Measurements from ENCODE around the gene MICALL2. TPM values are rescaled to one million over a fixed set of nuclear protein-coding genes. Genes with fewer than 3 reads are reported as not detected.

The MICALL2 gene
- total and polyA plus RNA-seq, 8 donors = 8.3 to 93.6 (median 12.8) TPM

DNA sequence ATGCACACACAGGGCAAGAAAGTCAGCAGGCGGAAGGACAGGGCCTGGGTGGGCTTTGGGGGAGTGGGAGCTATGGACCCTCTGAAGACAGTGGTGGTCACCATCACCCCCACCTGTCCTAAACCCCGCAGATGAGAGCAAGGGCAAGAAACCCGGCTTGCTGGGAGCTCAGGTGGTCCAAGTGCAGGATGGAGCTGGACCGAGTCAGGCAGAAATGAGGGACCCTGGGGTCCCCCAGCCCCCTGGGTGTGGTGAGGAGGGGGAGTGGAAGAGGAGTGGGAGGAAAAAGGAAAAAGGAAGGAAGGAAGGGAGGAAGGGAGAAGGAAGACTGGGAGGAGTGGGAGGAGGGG, 54.8 kb downstream of the MICALL2 start:
- H3K4me1 ChIP-seq = no peaks in the 10 kb centered on the region
- H3K27ac ChIP-seq = no peak overlapping the region
- WGBS, 2 donors = 26 to 29% methylated on average over 4 of the region's 4 CpGs
- DNase-seq (no peak), ATAC-seq (no peak), FAIRE-seq (no peak)
- intact Hi-C loops (cut with DNase I) = loop anchor here in 1 of 3 donors (10.0 kb wide), 1 partner anchor 180 kb away; no protein-coding TSS in a partner anchor
- H3K36me3 ChIP-seq = no peaks in the 10 kb centered on the region
- H3K27me3 ChIP-seq = peaks cover 0 to 28% (median 4%) of the 10 kb centered on the region in 4 donors
- H3K4me3 ChIP-seq = no peak overlapping the region
- TF ChIP-seq, protein P1, sequence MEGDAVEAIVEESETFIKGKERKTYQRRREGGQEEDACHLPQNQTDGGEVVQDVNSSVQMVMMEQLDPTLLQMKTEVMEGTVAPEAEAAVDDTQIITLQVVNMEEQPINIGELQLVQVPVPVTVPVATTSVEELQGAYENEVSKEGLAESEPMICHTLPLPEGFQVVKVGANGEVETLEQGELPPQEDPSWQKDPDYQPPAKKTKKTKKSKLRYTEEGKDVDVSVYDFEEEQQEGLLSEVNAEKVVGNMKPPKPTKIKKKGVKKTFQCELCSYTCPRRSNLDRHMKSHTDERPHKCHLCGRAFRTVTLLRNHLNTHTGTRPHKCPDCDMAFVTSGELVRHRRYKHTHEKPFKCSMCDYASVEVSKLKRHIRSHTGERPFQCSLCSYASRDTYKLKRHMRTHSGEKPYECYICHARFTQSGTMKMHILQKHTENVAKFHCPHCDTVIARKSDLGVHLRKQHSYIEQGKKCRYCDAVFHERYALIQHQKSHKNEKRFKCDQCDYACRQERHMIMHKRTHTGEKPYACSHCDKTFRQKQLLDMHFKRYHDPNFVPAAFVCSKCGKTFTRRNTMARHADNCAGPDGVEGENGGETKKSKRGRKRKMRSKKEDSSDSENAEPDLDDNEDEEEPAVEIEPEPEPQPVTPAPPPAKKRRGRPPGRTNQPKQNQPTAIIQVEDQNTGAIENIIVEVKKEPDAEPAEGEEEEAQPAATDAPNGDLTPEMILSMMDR (IDR thresholded peaks at IDR 0.05) = no peak
- no peaks in the 10 kb centered on the region for H3K9me3 ChIP-seq

- Histone ChIP-seq H3K4me3 (no peak overlapping the region), H3K36me3 (no peaks in the 10 kb centered on the region), H3K27me3 (peaks cover 0 to 28% (median 4%) of the 10 kb centered on the region in 4 donors), H3K4me1 (no peaks in the 10 kb centered on the region), H3K9me3 (no peaks in the 10 kb centered on the region), H3K27ac (no peak overlapping the region)
- ATAC-seq = peak in 2 of 4 donors; percentile 16 to 20
- FAIRE-seq = no peak
- intact Hi-C loops (cut with DNase I) = loop anchor here in 1 of 3 donors (10.0 kb wide), 1 partner anchor 179 kb away; no protein-coding TSS in a partner anchor
- TF ChIP-seq, protein P1 (IDR thresholded peaks at IDR 0.05) = no peak
- DNase-seq = no peak
- 12% methylated on average over 41 of the region's 41 CpGs for WGBS, 2 donors
Measured at GRCh38 chr7:1403638-1404459, 55.4 kb downstream of the MICALL2 start.

GRCh38 chr7:1402791-1403637, 56.3 kb downstream of the MICALL2 start:
- WGBS, 2 donors = 39 to 44% methylated on average over 11 of the region's 11 CpGs
- H3K9me3 ChIP-seq = no peaks in the 10 kb centered on the region
- intact Hi-C loops (cut with DNase I) = loop anchor here in 1 of 3 donors (10.0 kb wide), 1 partner anchor 178 kb away; no protein-coding TSS in a partner anchor
- H3K27ac ChIP-seq = no peak overlapping the region
- no peak for FAIRE-seq
- no peak for DNase-seq
- ATAC-seq = no peak
- H3K4me3 ChIP-seq = no peak overlapping the region
- TF ChIP-seq, protein P1 (IDR thresholded peaks at IDR 0.05) = no peak
- no peaks in the 10 kb centered on the region for H3K4me1 ChIP-seq
- no peaks in the 10 kb centered on the region for H3K36me3 ChIP-seq
- peaks cover 0 to 22% (median 4%) of the 10 kb centered on the region in 4 donors for H3K27me3 ChIP-seq

DNA sequence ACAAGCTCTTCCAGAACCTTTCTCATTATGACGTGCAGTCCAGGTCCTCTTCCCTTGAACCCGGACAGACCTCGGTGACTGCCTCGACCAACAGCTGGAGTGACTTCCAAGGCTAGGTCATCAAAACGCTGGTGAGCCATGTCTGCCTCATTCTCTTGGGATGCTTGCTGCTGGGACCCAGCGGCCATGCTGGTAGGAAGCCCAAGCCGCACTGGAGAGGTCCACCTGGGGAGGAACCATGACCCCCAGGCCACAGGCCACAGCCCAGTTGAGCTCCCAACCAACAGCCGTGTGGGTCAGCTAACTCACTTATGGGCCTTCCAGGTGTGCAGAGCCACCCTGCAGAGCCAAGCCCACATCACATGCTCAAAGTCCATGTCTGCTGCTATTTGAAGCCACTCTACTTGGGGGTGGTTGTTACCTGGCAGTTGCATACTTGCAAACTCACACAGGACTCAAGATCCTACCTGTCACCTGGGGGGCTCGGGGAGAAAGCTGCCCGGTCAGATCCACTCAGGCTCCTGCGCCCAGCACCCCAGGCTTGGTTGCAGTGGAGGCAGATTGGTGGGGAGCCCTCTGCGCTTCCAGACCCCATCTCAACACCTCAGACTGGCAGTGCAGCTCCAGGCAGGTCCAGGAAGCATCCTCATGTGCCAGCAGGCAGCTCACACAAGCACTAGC, 57.0 kb downstream of the MICALL2 start:
- DNase-seq (no peak), FAIRE-seq (no peak), ATAC-seq (no peak)
- intact Hi-C loops (cut with DNase I) = loop anchor here in 1 of 3 donors (10.0 kb wide), 1 partner anchor 177 kb away; no protein-coding TSS in a partner anchor
- TF ChIP-seq, protein P1 (IDR thresholded peaks at IDR 0.05) = no peak
- H3K4me1 ChIP-seq = no peaks in the 10 kb centered on the region
- 84 to 88% methylated on average over 12 of the region's 12 CpGs for WGBS, 2 donors
- H3K36me3 ChIP-seq = no peaks in the 10 kb centered on the region
- H3K9me3 ChIP-seq = no peaks in the 10 kb centered on the region
- H3K27ac ChIP-seq = no peak overlapping the region
- H3K27me3 ChIP-seq = peaks cover 0 to 14% (median 4%) of the 10 kb centered on the region in 4 donors
- no peak overlapping the region for H3K4me3 ChIP-seq
